Stimulated activated CD4-positive, alpha-beta T cell treated with anti-CD3 and anti-CD28 coated beads, TNF-alpha, amount 100 ng/mL, for 48 hours (primary cell): ENCODE data around the gene MCM10.
"Not testable (repeated sequence)": the region's sequence is repeated elsewhere in the genome, so short reads cannot be mapped to it uniquely, and the experiment has no call there.

ENCODE experiments used
- DNase-seq, 3 donors: peaks; one replicate each; pipeline ENCODE4 v3.0.0-alpha.2; 2020; ENCODE audit warnings: low read depth in 3 of 3

MCM10 gene

DNA sequence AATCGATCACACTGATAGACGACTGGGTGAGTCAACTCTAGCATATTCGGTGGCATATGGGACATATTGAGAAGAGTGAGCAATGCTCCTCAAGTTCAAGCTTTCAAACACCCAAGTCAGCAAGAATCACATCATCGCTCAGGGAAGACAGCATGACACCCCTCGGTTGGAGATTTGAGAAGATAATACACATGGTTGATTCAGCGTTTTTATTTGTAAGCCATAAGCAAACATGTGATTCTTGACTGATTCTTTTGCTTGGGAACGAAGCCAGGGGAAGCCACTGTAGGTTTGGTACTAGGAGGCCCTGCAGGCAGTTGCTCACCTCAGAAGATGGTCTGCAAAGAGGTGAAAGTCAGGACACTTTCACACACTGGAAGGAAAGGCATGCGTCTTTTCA, 60.2 kb downstream of the MCM10 start:
- DNase-seq: no peak

DNA sequence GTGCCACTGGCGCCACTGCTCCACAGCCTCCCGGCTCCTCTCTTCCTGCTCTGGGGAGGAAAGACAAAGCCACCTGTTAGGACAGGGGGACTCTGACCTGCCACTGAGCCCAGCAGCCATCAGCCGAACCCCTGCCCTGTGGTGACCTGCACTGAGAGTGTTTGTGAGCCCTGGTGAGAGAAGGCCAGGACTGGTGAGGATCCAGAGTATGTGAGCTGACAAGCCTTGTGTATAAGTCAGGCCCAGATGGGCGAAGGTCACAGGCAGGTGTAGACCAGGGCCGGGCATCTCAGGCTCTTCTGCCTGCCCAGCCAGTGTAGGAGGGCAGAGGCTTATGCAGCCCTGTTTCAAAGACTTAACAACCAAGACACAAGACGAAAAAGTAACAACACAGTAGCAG, 60.8 kb downstream of the MCM10 start:
- no peak for DNase-seq

DNA sequence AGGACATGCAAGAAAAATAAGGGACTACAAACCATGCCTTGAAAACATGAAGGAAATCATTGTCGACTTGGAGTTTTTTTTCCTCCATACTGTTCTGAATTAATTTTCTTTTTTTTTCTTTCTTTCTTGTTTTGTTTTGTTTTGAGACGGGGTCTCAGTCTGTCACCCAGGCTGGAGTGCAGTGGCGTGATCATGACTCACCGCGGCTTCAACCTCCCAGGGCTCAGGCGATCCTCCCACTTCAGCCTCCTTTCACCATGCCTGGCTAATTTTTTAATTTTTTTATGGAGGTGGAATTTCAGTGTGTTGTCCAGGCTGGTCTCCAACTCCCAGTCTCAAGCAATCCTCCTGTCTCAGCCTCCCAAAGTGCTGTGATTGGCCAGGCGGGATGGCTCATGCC, 61.2 kb downstream of the MCM10 start:
- DNase-seq: no peak

DNA sequence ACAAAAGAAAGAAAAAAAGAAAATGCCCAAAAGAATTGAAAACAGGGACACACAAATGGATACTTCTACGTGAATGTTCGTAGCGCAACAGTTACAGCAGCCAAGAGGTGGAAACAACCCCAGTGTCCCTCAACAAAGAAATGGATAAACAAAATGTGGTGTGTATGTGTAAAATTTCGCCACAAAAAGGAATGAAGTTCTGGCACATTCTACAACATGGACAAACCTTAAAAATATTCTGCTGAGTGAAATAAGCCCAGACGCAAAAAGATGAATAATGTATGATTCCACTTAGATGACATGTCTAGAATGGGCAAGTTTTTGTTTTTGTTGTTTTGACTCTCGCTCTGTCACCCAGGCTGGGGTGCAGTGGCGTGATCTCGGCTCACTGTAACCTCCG, 61.9 kb downstream of the MCM10 start:
- no peak for DNase-seq

DNA sequence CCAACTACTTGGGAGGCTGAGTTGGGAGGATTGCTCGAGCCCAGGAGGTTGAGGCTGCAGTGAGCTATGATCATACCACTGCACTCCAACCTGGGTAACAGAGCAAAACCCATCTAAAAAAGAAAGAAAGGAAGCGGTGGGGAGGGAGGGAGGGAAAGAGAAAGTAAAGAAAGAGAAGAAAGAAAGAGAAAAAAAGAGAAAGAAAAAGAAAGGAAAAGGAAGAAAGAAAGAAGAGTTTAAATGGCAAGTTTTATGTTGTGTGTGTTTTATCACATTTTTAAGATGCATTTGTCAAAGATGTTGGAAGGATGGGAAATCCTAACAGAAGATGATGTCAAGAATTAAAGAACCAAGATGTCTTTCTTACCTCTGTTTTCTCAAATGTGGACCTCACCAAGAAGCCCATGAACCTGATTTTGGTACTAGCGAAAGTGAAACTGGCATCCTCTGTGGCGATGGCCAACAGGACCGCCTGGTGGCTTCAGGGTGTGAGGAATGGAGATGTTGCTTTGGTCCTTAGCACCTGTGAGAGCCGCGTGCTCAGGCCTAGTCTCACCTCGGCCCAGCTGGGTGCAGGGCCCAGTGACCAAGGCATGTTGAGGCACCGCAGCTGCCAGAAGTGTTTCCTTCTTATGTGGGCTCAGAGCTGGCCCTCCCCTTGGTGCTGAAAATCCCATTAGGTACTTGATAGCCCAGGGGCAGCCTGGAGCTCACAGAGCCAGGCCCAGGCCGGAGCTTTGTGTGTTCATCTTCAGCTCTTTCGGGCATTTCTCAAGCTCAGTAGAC, 63.0 kb downstream of the MCM10 start:
- DNase-seq: no peak

DNA sequence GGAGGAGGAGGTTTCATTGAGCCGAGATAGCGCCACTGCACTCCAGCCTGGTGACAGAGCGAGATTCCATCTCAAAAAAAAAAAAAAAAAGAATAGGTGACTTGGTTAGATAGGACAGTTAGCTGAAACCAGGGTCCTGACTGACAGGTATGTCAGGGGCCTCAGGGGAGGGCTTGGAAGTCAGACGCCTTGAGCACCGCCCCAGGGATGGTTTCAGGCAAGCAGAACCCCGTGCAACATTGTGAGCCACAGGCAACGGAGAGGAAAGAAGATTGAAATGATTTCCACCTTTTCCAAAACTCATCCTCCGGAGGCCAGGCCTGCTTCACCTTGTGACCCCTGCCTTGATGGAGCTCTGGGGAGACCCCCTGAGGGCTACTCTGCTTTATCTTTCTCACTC, 64.2 kb downstream of the MCM10 start:
- DNase-seq: no peak

DNA sequence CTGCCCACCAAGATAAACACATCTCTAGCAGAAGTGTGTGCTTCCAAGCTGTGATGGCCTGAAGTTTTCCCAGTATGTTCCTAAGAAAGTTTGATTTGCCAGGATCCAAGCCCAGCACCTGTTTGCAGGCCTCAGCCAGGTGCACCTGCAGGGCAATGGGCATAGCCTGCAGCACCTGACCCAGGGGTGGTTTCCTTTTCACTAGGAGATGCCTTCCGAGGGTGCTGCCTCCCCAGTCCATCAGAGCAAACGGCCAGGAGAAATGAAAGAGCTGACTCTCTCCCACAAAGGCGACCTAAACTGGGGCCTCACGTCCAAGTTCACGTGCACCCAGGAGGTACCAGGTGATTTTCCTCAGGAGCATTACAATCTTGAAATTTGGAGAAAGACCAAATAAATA, 65.7 kb downstream of the MCM10 start:
- DNase-seq: no peak

DNA sequence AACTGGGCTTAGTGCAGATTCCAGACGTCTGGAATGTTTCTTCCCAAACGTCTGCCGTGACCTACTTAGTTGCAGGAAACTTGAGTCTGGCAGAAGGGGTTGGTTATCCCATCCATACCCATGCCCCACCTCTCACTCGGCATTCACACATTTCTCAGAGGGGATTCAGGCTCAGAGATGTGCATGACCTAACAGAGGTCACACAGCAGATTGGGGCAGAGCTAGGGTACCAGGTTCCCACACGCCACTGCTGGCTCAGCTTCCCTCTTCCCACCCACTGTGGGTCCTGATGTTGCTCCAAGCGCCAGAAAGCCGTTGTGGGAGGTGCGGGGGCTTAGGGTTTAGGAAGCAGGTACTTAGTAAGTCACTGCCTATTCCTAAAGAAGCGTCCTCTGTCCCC, 69.8 kb downstream of the MCM10 start:
- no peak for DNase-seq

DNA sequence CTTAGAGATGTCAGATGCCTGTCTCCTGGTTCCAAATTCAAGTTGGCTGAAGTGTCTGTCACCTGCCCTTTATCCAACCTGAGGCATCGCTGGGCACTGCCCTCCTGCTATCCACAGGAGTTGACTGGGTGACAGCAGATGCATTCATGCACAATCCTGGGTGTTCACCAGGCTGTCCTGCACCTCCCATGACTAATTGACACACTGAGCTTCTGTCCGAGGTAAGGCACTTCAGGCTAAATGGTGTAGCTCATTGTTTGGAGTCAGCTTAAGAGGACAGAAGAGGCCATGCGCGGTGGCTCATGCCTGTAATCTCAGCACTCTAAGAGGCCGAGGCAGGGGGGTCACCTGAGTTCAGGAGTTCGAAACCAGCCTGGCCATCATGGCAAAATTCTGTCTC, 70.5 kb downstream of the MCM10 start:
- no peak for DNase-seq

DNA sequence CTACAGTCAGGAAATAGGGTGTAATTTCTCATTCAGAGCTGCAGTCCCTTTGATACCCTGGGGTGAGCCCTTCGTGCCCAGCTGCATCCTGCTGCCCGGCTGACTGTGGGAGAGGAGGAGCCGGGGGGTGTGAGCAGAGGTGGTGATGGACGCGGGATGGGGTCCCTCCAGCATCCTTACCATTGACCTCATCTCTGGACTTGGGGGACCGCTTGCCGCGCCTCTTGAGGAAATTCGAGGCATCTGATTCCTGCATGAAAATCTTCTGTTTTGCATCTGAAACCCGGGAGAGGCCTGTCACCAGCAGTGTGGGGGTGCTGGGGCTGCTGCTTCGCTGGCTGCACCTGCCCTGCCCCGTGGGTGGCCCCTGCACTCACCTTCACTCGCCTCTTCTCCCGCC, 72.0 kb downstream of the MCM10 start:
- no peak for DNase-seq

DNA sequence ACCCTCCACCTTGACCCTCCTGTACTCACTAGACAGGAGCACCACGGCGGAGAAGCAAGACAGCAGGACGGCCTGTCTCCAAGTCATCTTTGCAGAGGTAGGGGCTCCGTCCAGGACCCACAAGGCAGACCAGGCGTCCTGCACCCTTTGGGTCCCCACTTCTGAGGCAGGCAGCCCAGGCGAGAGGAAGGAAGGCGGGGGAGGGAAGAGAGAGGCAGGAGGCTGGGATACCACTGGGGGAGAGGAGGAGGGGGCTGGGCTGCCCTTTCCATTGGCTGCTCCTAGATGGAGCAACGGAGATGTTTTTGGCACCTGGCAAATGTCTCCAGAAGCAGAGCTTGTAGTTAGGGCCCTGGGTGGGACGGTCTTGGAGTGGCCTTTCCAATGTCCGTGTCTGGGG, 72.8 kb downstream of the MCM10 start, which contains the start of gene UCMA:
TSS of gene UCMA (minus strand) at position 203 of the 400 bp plus-strand sequence. CDS start at position 87, 116 bp downstream.
- DNase-seq: no peak

DNA sequence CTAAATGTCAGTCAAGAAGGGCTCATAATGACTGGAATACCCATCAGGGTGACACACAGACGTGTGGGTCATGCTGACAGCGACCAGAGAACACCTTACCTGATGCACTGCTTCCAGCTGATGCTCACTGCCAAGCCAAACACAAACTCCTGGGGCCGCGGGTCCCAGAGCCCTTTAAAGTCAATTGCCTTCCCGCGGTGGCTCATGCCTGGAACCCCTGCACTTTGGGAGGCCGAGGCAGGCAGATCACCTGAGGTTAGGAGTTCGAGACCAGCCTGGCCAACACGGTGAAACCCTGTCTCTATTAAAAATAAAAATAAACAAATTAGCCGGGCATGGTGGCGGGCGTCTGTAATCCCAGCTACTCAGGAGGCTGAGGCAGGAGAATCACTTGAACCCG, 73.4 kb downstream of the MCM10 start:
- not testable (repeated sequence) for DNase-seq

DNA sequence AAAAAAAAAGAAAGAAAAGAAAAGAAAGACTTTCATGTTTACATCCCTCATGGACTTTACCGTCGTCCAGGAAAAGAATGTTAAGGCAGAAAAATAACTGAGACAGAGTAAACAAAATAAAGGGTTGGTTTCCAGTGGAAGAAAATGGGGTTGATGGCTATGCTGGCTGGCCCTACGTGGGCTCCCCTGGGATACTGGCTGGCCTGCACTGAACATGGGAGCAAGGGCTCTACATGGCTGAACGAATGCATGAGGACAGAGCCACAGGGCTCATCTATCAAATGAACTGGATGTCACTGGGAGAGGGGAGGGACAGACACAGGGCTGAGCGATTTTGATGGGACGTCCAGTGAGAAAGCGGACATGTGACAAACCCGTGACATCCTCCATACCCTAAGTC, 75.3 kb downstream of the MCM10 start:
- DNase-seq: no peak

DNA sequence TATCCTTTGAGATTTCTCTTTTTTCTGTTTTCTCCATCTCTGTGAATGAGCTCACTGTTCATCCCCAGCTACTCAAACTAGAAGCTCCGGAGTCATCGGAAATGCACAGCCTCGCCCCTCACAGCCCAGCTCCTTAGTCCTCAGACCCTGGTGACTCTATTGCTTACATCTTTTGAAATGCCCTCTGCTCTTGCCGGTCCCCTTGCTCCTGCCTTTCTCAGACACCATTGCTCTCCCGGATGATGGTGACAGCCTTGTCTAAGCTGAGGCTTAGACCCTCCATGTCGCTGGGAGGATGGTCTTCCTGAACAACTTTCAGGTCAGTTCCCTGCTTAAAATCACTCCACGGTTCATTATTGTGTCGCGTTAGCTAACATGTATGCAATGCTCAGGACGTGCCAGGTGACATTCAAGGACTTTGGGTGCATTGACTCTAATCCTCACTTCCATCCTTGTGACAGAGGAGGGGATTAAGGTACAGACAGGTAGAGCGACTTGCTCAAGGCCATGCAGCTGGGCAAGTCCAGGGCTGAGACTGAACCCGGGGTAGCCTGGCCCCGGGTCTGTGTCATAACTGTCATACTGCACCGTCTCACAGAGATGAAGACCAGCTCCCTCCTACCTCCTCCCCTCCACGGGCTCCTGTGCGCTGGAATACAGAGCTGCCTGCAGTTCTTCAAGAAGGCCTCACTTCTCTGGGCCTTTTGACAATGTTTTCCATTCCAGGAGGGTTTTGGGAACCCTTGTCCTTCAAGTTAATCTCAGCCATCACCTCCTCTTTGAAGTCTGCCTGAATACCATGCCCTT, 77.1 kb downstream of the MCM10 start:
- DNase-seq: no peak

DNA sequence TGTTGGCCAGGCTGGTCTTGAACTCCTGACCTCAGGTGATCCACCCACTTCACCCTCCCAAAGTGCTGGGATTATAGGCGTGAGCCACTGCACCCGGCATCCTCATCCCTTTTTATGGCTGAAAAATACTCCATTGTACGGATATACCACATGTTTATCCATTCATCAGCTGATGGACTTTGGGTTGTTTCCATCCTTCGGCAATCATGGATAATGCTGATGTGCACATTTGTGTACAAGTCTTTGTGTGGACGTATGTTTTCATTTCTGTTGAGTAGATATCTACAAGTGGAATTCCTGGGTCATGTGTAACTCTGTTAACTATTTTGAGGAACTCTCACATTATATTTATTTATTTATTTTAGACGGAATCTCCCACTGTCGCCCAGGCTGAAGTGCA, 78.6 kb downstream of the MCM10 start:
- no peak for DNase-seq

DNA sequence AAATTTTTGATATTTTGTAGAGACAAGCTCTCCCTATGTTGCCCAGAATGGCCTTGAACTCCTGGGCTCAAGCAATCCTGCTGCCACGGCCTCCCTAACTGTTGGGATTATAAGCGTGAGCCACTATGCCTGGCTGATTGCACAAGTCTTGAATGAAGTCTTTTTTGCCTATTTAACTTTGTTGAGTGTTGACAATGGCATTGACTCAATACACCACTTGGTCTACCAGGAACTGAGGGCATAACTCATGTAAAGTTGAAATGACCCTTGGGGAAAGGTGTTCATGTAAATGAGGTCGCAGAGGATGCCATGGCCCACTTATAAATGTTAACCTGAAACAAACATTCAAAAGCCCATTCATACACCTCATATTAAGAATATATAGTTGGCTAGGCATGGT, 80.3 kb downstream of the MCM10 start:
- no peak for DNase-seq

DNA sequence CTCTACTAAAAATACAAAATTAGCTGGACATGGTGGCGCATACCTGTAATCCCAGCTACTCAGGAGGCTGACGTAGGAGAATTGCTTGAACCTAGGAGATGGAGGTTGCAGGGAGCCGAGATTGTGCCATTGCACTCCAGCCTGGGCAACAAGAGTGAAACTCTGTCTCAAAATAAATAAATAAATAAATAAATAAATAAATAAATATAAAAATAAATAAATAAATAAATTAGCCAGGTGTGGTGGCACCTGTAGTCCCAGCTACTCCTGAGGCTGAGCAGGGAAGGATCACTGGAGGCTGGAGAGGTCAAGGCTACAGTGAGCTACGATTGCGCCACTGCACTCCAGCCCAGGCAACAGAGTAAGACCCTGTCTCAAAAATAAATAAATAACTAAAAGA, 80.9 kb downstream of the MCM10 start:
- DNase-seq: not testable (repeated sequence)

DNA sequence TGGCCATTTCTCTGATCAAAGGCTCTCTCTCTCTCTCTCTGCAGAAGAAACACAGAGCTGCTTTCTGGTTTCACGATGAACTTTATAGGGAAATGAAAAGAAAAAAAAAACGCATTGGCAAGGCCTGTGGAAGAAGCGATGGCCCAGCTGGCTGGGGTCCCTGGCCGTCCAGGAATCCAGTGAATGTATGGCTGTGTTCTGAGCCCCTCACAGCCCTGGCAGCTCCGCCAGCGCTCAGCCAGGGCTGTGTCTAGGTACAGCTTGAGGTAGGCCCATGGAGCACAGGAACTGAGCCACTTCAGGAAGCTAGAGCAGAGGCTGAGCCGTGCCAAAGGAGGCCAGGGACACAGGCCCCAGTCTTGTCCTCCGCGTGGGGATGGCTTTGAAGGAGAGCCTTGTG, 85.9 kb downstream of the MCM10 start:
- DNase-seq: no peak

DNA sequence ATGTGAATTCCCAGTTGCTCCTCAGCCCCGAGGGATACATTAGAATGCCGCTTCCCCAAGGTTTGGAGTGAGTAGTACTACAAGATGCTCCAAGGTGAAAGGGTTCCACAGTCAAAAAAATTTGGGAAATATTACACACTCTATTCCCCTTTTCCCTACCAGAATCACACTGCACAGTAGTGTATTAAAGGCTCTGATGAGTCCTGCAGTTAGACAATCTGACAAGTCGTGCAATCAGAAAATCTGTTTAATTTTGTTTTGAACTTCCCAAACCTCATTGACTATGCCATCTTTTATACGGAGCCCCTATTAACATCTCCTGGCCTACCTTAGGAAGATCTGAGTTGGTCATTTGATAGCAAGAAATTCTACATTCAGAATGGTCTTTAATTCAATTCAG, 86.4 kb downstream of the MCM10 start:
- DNase-seq: no peak

DNA sequence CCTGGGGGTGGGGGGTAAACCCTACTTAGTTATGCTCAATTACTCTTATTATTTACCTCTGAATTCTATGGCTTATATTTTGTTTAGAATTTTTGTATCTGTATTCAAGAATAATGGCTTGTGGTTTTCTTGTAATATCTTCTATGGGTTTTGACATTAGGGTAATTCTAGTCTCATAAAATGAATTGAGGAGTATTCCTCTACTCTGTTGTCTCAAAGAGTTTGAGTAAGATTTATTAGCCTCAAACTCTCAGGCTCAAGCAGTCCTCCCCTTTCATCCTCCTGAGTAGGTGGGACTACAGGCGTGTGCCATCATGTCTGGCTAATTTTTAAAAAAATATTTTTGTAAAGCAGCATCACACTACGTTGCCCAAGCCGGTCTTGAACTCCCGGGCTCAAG, 92.4 kb downstream of the MCM10 start:
- no peak for DNase-seq

DNA sequence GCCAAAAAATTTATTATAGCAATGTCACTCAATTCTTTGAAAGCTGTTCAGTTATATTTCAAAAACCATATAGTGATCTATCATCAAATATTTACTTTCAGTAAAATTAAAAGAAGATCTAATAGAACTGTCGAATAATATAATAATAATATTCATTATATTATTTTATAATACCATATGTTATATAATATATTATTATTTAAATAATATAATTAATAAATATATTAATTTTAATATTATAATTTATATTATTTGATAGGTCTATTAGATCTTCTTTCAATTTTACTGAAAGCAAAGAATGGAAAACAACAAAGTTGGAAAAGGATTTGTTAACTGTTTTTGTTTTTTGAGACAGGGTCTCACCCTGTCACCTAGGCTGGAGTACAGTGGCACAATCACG, 95.3 kb downstream of the MCM10 start:
- no peak for DNase-seq

DNA sequence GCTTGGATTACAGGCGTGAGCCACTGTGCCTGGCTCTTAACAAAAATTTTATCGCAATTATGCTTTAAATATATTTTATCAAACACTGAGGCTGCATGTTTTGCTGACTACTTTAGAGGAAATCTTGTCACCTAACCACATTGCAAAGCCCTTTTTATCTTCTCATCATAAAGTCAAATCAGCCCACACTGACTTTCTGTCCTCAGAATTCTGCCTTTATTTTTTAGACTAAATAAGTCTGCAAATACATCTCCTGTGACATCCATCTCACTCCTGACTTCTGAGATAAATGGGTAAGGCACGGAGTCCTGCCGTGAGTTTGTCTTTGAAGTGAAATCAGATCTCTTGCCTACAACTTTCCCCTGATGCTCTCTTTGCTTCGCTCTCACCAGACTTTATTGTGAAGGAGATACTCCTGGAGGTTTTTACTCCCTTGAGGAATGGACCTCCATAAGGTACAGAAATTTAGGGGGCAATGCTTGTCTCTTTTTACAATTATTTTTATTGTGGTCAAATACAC, 96.3 kb downstream of the MCM10 start:
- no peak for DNase-seq
